Right lobe of liver (tissue), 6 donors: Measurements from ENCODE around the gene FBP1. TPM values are rescaled to one million over a fixed set of nuclear protein-coding genes. Genes with fewer than 3 reads are reported as not detected.
A peak's percentile ranks its signal among the peaks of the same experiment; 100 is the strongest.

ENCODE experiments used
- ATAC-seq, 4 donors: fragments of 200-7000 bp; cut with Tn5 transposase; one replicate each; pipeline ENCODE4 v1.9.1; 2020; ENCODE audit warnings: mild to moderate bottlenecking in 4 of 4, moderate library complexity in 4 of 4
- DNase-seq, 3 donors: peaks; one replicate each; pipeline ENCODE4 v3.0.0-alpha.2; 2020
- H3K27ac ChIP-seq, 3 donors: fragments of 200-600 bp; one replicate each; pipeline ENCODE4 v1.8.0; 2022
- H3K27me3 ChIP-seq, 2 donors: fragments of 200-600 bp; one replicate each; pipeline ENCODE4 v1.8.0; 2022
- H3K36me3 ChIP-seq, 4 donors: fragments of 200-600 bp; sonication (generic) in 1 of 4; one replicate each; pipeline versions ENCODE4 v1.5.1 to v1.8.0; 2017 to 2022; ENCODE audit warnings: control low read depth in 1 of 4
- H3K4me1 ChIP-seq, 4 donors: fragments of 200-600 bp; sonication (generic) in 1 of 4; one replicate each; pipeline versions ENCODE4 v1.5.1 to v1.8.0; 2017 to 2022; ENCODE audit warnings: control low read depth in 1 of 4
- H3K4me3 ChIP-seq, 3 donors: fragments of 200-600 bp; one replicate each; pipeline ENCODE4 v1.8.0; 2022
- H3K9me3 ChIP-seq, 4 donors: fragments of 200-600 bp; sonication (generic) in 1 of 4; one replicate each; pipeline versions ENCODE4 v1.5.1 to v1.8.0; 2017 to 2022; ENCODE audit warnings: control low read depth in 1 of 4
- POLR2A ChIP-seq: fragments of 450-650 bp; IDR thresholded peaks from one replicate; pipeline ENCODE4 v1.6.1; 2017; ENCODE audit warnings: antibody characterized with exemption, mild to moderate bottlenecking
- WGBS: methylation state at CpG from one replicate; pipeline ENCODE4 v1.1.6; 2018; ENCODE audit warnings: low coverage, low lambda C conversion rate; ENCODE audit not compliant: insufficient coverage; ENCODE audit errors: missing lambda C conversion rate; 5-methylcytosine and 5-hydroxymethylcytosine counted together
- intact Hi-C, 2 donors: fragments of 100-400 bp; cut with DNase I; formaldehyde crosslinking; loops; one replicate each; pipeline versions ENCODE4 v1.11.2 to v1.14.1; 2022
- total RNA-seq, 6 experiments: library from RNA; depleted of rRNA in 2 of 6; stranded (reverse); fragments of >200 nt in 2 of 6; fragmentation: NEBNext Ultra II Directional in 3 of 6; extraction: Animal tissue kit (Norgen Biotek cat#: 25700) in 3 of 6; gene quantifications; one replicate each; pipeline versions ENCODE4 v1.1.0 to v1.2.4, GENCODE V29; 2016 to 2023
- TF ChIP-seq, protein P1 (sequence below), 4 donors: fragments of 200-600 bp in 3 of 4; fragments of 450-650 bp in 1 of 4; IDR thresholded peaks; one replicate each; pipeline versions ENCODE4 v1.5.1 to v1.8.0; 2016 to 2022; ENCODE audit warnings: antibody characterized with exemption in 4 of 4, mild to moderate bottlenecking in 2 of 4
- donor health status: DM: no; HTN: yes; CAD: no.
- donor health status: DM: no; HTN: no; CAD: no.
- donor health status: DM: no; HTN: no; CAD: no.
- donor health status: DM: no; HTN: yes; CAD: no.
- donor health status: DM: no; HTN: yes; CAD: no.

The FBP1 gene
- total RNA-seq, 6 experiments from 2014 or later = 180 to 781 (median 384) TPM

DNA sequence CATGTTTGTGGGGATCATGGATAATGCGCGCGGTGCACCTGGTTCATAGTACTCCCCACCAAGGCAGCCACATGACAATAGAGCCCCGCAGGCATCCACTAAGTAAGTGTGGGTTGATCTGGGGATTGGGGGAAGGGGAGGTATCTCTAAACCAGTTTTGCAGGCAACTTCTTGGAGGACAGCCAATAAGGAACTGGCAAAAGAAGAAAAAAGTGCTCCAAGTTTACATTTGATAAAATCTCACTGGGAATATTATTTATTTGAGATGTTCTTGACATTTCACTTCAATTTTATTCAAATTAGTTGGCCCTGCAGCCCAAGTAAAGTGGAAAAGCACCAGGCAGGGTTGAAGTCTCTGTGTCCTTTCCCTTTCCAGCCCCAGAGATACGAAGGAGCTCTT is 8.5 kb downstream of the FBP1 start:
- peaks cover 0 to 57% (median 24%) of the 10 kb centered on the region in 4 donors for H3K4me1 ChIP-seq
- peaks cover 0 to 9% (median 3%) of the 10 kb centered on the region in 4 donors for H3K36me3 ChIP-seq
- no peak for TF ChIP-seq POLR2A
- TF ChIP-seq, protein P1, sequence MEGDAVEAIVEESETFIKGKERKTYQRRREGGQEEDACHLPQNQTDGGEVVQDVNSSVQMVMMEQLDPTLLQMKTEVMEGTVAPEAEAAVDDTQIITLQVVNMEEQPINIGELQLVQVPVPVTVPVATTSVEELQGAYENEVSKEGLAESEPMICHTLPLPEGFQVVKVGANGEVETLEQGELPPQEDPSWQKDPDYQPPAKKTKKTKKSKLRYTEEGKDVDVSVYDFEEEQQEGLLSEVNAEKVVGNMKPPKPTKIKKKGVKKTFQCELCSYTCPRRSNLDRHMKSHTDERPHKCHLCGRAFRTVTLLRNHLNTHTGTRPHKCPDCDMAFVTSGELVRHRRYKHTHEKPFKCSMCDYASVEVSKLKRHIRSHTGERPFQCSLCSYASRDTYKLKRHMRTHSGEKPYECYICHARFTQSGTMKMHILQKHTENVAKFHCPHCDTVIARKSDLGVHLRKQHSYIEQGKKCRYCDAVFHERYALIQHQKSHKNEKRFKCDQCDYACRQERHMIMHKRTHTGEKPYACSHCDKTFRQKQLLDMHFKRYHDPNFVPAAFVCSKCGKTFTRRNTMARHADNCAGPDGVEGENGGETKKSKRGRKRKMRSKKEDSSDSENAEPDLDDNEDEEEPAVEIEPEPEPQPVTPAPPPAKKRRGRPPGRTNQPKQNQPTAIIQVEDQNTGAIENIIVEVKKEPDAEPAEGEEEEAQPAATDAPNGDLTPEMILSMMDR (IDR thresholded peaks at IDR 0.05) = no peak
- intact Hi-C loops = no loop called here
- ATAC-seq (no peak), DNase-seq (no peak)
- no peaks in the 10 kb centered on the region for H3K27me3 ChIP-seq
- peak overlapping the region in 2 of 3 donors; percentile 56 to 77 for H3K27ac ChIP-seq
- 64% methylated on average over 4 of the region's 5 CpGs for WGBS
- H3K9me3 ChIP-seq = no peaks in the 10 kb centered on the region
- H3K4me3 ChIP-seq = no peak overlapping the region

DNA sequence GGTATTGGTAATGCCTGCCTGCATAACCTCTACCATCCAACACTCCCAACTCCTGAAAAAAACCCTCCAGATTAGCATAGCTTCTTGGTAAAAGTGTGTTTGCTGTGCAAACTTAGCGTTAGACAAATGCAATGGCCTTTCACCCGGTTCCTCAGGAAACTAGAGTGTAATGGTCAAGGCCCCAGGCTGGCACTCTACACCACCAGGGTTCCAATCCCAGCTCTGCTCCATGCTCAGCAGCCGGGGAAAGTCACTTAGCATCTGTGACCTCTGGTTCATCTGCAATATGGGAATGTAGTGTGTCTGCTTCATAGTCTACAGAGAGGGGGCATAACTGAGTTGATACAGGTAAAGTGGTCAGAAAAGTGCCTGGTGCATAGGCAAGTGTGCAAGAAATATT is 9.0 kb downstream of the FBP1 start:
- no peak overlapping the region for H3K4me3 ChIP-seq
- peak overlapping the region in 2 of 3 donors; percentile 56 to 77 for H3K27ac ChIP-seq
- no peaks in the 10 kb centered on the region for H3K9me3 ChIP-seq
- ATAC-seq (peak; percentile 54 to 77 (median 72)), DNase-seq (peak in 2 of 3 donors; percentile 76 to 80)
- H3K4me1 ChIP-seq = peaks cover 0 to 58% (median 24%) of the 10 kb centered on the region in 4 donors
- intact Hi-C loops = no loop called here
- WGBS = 32% methylated on average over 2 of the region's 3 CpGs
- H3K36me3 ChIP-seq = peaks cover 0 to 8% (median 4%) of the 10 kb centered on the region in 4 donors
- H3K27me3 ChIP-seq = no peaks in the 10 kb centered on the region
- no peak for TF ChIP-seq POLR2A
- TF ChIP-seq, protein P1 (IDR thresholded peaks at IDR 0.05) = peak in 1 of 4 donors; percentile 15

DNA sequence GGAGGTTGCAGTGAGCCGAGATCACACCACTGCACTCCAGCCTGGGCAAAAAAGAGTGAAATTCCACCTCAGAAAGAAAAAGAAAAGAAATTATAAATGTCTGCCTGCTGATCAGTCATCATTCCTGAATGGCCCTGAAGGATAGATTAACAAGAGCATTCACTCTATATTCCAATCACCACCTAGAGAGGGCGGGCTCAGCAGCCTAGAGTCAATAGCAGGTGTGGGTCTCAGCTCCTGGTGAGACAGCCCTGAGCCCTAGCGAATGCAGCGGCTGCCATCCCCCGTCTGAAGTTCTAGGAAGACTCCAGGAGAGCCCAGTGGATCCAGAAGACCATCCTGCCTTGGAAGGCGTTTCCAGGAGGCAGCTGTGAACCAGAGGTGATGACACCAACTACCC is 12.0 kb downstream of the FBP1 start:
- intact Hi-C loops = no loop called here

DNA sequence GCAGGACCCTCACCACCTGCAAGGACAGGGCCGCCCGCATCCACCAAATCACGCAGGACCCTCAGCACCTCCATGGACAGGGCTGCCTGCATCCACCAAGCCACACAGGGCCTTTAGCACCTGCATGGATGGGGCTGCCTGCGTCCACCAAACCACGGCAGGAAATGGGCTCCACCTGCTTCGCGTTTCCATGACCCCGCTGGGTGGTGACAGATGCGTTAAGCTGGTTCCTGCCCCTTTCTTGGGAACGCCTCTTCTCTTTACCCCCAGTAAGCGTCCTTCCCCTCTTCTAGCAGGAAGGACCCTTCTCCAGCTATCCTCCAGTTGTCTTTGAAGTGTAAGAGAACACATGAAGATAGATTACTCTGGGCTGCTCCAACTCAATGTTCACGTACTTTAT is 13.5 kb downstream of the FBP1 start:
- peaks cover 0 to 40% (median 10%) of the 10 kb centered on the region in 4 donors for H3K4me1 ChIP-seq
- intact Hi-C loops = no loop called here
- ATAC-seq (no peak), DNase-seq (no peak)
- H3K9me3 ChIP-seq = no peaks in the 10 kb centered on the region
- no peak for TF ChIP-seq POLR2A
- TF ChIP-seq, protein P1 (IDR thresholded peaks at IDR 0.05) = no peak
- 70% methylated on average over 4 of the region's 12 CpGs for WGBS
- no peak overlapping the region for H3K4me3 ChIP-seq
- H3K36me3 ChIP-seq = peaks cover 0 to 8% (median 3%) of the 10 kb centered on the region in 4 donors
- H3K27ac ChIP-seq = no peak overlapping the region
- no peaks in the 10 kb centered on the region for H3K27me3 ChIP-seq

More for the DNA sequence above, 12.0 kb downstream of the FBP1 start:
- DNase-seq (no peak), ATAC-seq (no peak)
- H3K36me3 ChIP-seq = peaks cover 0 to 8% (median 3%) of the 10 kb centered on the region in 4 donors
- H3K27ac ChIP-seq = no peak overlapping the region
- TF ChIP-seq POLR2A = no peak
- TF ChIP-seq, protein P1 (IDR thresholded peaks at IDR 0.05) = no peak
- no peaks in the 10 kb centered on the region for H3K27me3 ChIP-seq
- H3K4me3 ChIP-seq = no peak overlapping the region
- H3K9me3 ChIP-seq = no peaks in the 10 kb centered on the region
- H3K4me1 ChIP-seq = peaks cover 0 to 55% (median 19%) of the 10 kb centered on the region in 4 donors
- WGBS = 89% methylated on average over 2 of the region's 6 CpGs
